Measurements from ENCODE around the gene ZNF248.

DNA sequence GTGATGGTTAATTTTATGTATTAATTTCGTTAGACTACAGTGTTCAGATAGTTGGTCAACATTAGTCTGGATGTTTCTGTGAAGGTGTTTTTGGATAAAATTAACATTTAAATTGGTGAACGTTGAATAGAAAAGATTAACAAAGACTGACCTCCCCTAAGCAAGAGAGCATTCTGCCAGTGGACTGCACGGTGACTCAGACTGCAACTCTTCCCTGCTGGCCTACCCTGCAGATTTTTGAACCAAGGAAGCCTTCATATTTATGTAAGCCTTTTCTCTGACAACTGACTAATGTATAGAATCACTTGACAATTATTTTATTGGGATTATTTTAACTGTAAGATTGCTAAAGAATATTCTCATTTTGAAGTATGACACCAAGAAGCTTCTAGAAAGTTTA lies 7.9 kb upstream of the ZNF248 start:
- TF ChIP-seq EZH2phosphoT487 (IDR thresholded peaks at IDR 0.05; ENCODE audit: borderline replicate concordance, low read length) (no peak), EZH2 (IDR thresholded peaks at IDR 0.05; ENCODE audit: low read length, unreplicated experiment) (no peak)
- TF ChIP-seq, protein P1, sequence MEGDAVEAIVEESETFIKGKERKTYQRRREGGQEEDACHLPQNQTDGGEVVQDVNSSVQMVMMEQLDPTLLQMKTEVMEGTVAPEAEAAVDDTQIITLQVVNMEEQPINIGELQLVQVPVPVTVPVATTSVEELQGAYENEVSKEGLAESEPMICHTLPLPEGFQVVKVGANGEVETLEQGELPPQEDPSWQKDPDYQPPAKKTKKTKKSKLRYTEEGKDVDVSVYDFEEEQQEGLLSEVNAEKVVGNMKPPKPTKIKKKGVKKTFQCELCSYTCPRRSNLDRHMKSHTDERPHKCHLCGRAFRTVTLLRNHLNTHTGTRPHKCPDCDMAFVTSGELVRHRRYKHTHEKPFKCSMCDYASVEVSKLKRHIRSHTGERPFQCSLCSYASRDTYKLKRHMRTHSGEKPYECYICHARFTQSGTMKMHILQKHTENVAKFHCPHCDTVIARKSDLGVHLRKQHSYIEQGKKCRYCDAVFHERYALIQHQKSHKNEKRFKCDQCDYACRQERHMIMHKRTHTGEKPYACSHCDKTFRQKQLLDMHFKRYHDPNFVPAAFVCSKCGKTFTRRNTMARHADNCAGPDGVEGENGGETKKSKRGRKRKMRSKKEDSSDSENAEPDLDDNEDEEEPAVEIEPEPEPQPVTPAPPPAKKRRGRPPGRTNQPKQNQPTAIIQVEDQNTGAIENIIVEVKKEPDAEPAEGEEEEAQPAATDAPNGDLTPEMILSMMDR (conservative IDR thresholded peaks at IDR 0.05; ENCODE audit: low read depth, low read length) = no peak
